HG02973 (cell line): ENCODE measurements around the gene ART3.
"Not testable (repeated sequence)": the region's sequence is repeated elsewhere in the genome, so short reads cannot be mapped to it uniquely, and the experiment has no call there.

Source experiments
- ATAC-seq: cut with Tn5 transposase; IDR thresholded peaks from one replicate; pipeline ENCODE4 v1.9.1; 2021; ENCODE audit warnings: moderate library complexity; ENCODE audit not compliant: unreplicated experiment

Gene ART3, protein sequence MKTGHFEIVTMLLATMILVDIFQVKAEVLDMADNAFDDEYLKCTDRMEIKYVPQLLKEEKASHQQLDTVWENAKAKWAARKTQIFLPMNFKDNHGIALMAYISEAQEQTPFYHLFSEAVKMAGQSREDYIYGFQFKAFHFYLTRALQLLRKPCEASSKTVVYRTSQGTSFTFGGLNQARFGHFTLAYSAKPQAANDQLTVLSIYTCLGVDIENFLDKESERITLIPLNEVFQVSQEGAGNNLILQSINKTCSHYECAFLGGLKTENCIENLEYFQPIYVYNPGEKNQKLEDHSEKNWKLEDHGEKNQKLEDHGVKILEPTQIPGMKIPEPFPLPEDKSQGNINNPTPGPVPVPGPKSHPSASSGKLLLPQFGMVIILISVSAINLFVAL

DNA sequence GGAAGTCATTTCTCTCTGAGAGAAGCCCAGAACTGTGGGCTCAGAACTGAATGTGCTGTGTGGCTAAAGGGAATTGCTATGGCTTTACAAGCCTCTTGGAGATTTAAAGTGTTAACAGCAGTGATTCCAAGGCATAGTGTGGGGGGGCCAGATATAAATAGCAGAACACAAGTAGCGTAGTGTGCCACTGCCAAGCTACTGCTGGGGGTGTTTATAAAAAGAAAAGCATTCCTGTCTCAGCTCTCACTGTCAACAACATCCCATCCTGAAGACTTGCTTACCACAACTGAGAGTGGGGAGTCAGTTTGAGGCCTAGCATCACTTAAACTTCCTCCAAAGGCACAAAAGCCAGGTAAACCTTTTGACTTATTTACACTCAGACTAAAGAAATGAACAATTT, at the start of gene ART3:
TSS of gene ART3 (plus strand) at position 242 of the 400 bp plus-strand sequence. CDS start 1,181 bp downstream, outside the sequence.
- ATAC-seq: no peak

DNA sequence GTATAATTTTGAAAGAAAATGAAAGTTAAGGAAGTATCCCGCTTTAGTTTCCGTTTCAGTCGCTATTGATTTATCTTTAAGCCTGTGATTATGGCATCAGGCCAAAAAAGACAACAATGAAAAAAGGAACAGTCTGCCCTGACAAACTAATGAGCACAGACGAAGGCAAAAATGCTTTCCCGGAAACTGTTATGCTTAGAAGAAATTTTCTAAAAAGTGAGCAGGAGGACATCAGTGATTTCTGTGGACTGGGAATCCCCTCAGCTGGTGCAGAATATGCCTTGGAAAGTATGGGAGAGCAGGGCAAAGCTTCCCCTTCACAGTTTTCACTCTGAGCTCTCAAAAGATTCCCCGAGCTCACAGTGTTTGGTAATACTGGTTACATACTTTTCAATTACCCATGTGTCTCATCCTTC, 46.2 kb upstream of the ART3 start:
- no peak for ATAC-seq

DNA sequence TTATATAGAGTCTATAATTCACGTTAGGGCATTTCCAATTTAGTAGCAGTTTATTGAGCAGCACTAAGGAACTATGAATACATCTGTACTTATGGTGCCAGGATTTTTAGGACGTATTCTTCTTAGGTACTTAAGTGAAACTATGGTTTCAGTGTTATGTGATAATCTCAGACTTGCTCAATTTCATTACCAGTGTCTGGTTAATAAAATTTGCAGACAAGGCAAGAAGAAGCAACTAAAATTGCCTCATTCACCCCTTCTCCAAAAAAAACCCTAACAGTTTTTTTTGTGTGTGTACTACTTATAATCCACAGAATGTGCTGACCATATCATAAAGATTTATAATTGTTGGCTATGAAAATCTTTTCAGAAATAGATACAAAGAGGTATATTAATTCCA, 45.2 kb upstream of the ART3 start:
- ATAC-seq: no peak

DNA sequence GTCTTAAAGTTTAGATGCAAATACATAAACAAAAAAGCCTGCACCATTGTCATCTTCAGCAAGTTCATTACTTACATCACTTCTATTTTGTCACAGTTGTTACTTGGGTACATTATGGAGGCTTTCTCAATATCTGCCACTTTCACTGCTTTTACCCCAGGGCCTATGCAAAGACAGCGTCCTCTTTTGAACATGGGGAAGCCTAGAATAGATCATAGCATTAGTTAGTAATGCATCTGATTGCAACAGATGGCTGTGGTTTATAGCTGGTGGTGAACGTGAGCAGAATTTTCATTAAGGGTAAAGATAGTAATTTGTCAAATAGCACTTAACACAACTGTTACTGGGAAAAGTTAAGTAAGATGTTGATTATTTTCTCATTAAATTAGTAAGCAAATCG, 39.4 kb upstream of the ART3 start:
- ATAC-seq: no peak

DNA sequence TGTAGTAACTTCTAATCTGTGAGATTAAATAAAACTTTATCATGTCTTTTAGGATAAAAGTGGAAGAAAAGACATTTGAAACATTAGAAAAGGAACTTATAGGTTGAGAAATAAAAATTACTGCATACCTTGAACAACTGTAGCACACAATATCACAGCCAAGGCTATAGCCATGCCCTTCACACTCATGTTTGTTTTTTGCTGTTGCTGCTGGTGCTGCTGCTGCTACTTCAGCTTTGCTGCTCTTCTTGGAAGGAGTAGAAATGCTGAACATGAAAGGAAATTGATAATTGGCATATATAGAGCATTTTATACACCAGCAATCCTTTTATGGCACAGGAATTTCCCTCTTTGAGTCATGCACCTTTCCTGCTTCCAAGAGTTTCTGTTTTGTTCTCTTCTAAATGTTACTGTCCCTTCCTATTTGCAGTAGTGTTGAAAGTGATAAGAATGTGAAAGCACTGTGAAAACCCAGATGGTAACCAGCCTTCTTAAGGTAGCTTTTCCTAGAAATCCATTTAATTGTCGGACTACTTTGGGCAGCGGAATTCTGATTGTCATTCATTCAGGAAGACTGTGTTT, 38.6 kb upstream of the ART3 start, which contains the start of gene CXCL11:
TSS of gene CXCL11 (minus strand) at position 272 of the 582 bp plus-strand sequence. CDS start at position 189, 83 bp downstream.
- ATAC-seq: no peak

DNA sequence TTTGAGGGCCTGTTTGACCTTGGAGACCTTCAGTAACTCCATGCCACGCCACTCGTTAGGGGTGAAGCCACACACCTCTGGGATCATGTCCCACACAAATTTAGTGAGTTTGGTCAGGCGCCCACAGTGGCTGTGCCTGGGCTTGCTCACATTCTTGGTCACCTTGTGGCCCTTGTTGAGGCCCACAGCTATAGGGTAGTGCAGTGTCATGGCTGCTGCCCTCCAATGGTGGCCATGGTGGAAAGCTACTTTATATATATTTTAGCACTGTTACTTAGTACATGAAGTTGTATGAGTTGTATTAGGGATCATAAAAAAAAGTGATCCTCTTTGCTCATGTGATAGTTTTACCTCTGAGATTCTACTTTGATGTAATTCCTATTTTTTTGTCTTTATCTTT, 37.7 kb upstream of the ART3 start:
- ATAC-seq: no peak

DNA sequence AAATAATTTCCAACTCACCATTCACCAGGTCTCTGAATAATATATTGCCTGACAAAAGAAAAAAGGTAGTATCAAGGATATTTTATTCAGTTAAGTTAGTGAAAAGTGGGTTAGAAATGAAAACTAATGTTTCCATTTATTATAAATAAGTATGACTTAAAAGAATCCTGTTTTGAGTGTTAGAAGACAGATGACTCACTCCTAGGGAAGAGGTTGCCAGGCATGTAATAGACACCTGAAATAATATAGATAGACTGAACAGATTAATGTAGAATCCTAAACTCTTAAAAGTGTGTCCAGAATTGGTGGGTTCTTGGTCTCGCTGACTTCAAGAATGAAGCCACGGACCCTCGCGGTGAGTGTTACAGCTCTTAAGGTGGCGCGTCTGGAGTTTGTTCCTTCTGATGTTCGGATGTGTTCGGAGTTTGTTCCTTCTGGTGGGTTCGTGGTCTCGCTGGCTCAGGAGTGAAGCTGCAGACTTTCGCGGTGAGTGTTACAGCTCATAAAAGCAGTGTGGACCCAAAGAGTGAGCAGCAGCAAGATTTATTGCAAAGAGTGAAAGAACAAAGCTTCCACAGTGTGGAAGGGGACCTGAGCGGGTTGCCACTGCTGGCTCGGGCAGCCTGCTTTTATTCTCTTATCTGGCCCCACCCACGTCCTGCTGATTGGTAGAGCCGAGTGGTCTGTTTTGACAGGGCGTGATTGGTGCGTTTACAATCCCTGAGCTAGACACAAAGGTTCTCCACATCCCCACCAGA, 32.1 kb upstream of the ART3 start:
- not testable (repeated sequence) for ATAC-seq

DNA sequence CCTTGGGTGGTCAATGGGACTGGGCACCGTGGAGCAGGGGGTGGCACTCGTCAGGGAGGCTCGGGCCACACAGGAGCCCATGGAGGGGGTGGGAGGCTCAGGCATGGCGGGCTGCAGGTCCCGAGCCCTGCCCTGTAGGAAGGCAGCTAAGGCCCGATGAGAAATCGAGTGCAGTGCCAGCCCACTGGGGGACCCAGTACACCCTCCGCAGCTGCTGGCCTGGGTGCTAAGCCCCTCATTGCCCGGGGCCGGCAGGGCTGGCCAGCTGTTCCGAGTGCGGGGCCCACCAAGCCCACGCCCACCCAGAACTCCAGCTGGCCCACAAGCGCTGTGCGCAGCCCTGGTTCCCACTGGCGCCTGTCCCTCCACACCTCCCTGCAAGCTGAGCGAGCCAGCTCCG, 31.2 kb upstream of the ART3 start:
- not testable (repeated sequence) for ATAC-seq

DNA sequence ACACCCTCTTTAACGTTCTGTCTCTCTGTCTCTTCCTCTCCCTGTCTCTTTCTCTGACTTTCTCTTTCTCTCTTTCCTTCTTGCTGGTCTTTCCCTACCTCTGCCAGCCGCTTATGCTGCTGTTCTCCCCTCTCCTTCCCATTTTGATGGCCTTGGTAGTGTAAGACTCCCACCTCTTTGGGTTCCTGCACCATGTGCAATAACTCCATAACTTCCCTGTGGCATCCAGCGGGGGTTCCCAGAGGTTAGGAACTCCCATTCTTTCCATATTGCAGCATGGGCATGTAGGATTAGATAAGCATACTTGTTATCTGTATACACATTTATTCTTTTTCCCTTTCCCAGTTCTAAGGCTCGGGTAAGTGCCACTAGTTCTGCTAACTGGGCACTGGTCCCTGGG, 29.8 kb upstream of the ART3 start:
- not testable (repeated sequence) for ATAC-seq

DNA sequence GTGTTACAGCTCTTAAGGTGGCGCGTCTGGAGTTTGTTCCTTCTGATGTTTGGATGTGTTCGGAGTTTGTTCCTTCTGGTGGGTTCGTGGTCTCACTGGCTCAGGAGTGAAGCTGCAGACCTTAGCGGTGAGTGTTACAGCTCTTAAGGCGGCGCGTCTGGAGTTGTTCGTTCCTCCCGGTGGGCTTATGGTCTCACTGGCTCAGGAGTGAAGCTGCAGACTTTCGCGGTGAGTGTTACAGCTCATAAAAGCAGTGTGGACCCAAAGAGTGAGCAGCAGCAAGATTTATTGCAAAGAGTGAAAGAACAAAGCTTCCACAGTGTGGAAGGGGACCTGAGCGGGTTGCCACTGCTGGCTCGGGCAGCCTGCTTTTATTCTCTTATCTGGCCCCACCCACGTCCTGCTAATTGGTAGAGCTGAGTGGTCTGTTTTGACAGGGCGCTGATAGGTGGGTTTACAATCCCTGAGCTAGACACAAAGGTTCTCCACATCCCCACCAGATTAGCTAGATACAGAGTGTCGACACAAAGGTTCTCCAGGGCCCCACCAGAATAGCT, 24.6 kb upstream of the ART3 start:
- ATAC-seq: not testable (repeated sequence)

DNA sequence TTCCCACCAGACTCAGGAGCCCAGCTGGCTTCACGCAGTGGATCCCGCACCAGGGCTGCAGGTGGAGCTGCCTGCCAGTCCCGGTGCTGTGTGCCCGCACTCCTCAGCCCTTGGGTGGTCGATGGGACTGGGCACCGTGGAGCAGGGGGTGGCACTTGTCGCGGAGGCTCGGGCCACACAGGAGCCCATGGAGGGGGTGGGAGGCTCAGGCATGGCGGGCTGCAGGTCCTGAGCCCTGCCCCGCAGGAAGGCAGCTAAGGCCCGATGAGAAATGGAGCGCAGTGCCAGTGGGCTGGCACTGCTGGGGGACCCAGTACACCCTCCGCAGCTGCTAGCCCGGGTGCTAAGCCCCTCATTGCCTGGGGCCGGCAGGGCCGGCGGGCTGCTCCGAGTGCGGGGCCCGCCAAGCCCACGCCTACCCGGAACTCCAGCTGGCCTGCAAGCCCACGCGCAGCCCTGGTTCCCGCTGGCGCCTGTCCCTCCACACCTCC, 23.9 kb upstream of the ART3 start:
- not testable (repeated sequence) for ATAC-seq

DNA sequence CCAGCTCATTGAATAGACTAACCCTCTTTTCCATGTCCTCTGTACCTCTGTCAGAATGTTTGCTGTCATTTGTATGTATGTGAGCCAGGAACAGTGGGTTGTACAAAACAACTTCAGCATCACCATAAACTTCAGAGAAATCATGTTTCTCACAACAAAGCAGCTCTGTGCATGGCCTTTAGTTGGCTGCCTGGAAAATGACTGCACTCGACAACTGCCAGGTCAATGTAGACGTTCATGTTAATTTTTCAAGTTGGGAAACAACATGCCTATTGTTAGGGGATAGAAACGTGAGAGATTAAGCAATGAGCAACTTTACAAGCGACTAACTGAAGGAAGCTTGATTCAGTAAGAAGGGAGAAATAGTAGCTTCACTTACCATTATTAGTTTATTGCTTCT, 20.8 kb upstream of the ART3 start:
- ATAC-seq: no peak

DNA sequence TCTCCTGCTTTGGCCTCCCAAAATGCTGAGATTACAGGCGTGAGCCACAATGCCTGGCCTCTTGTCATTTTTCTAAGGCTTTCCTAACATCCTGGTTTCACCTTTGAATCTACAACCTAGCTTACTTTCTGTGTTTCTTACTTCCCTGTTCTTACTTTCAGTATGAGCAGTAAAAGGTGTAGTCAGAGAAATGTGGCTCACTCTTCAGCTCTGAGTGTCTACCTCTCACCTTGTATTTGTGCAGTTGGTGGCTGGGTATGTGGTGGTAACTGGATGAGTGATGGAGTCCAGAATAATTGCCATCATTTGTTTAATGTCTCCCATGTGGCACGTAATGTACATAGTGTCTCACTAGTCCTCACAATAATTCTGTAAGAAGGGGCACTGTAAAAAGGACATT, 19.5 kb upstream of the ART3 start:
- ATAC-seq: peak; percentile 99

DNA sequence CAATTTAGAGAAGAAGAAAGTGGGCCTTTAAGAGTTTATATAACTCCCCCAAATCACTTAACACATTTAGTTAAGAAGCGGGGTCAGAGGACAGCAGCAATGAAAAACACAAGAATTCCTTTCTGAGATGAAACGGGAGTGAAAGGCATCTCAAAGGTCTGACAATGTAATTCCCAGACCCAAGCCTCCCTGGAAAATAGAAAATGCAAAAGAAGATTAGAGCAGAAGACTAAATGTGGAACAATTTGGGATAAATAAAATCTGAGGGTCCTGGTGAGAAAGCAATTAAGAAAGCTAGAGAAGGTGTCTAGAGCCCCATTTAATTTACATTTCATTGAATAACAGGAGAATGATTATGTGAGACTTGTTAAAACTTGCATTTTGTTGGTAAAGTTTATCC, 19.1 kb upstream of the ART3 start:
- ATAC-seq: no peak

DNA sequence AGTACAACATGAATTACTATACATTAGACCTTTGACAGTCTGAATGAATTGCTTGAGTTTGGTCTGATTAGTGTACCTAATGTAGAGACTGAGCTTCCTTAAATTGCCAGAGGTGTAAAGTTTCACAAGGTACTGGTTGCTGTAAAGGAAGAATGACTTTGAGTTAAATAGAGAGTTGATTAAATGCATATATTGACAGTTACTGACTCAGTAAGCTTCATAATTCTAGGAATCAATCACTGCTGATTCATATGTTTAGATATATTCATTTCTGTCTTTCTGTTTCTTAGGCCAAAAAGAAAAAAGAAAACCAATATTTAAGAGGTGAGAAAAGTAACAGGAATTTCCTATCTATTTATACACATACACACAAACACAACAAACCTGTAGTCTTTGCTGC, 16.2 kb upstream of the ART3 start:
- peak; percentile 48 for ATAC-seq

DNA sequence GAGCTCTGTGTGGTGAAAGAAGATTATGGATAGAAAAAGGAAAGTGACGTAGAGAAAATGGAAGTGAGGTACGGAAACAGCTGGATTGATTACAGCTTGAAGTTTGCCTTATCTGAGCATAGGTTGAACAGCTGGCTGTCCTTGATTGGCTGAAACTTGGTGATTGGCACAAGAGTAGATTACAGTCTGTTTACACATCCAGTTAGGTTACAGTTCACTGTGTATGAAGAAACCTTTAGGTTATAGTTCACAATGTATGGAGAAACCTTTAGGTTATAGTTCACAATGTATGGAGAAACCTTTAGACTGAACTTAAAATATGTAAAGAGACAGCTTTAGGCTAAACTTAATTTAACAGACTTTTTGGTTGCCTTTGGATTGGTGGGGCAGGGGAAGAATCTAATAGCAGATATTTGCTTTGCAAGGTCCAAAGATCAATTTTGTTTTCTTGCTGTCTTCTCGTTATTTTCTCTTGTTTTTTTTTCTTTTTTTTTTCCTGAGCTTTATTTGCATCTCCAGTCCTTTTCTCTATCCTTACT, 15.6 kb upstream of the ART3 start:
- no peak for ATAC-seq

DNA sequence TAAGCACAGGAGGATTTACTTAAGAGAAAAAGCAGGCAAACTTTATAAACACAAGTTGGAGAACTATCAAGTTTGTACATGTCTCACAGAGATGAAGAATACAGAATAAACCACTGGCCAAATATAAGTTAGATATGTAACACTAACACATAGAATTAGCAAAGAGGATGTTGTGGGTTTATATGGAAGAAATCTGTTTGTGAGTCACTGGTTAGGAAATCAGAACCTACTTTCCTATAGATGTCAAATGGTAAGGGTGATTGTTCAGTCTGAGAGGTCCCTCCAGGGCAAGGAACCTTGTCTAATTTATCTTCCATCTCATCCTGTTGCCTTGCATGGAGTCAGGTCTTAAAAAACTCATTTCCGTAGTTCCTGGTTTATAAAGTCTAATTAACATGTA, 14.8 kb upstream of the ART3 start:
- no peak for ATAC-seq

DNA sequence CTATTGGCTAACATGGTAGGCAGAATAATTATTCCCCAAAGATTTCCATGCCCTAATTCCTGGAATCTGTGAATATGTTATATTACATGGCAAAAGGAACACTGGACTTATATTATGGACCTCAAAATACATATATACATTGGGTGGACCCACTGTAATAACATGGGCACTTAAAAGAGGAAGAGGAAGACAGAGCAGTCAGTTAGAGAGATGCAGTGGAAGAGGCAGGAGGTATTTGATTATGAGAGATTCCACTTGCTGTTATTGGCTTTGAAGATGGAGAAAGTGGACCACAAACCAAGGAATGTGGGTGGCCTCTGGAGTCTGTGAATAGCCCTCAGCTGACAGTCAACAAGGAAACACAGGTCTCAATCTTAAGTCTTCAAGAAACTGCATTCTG, 14.0 kb upstream of the ART3 start:
- ATAC-seq: no peak

DNA sequence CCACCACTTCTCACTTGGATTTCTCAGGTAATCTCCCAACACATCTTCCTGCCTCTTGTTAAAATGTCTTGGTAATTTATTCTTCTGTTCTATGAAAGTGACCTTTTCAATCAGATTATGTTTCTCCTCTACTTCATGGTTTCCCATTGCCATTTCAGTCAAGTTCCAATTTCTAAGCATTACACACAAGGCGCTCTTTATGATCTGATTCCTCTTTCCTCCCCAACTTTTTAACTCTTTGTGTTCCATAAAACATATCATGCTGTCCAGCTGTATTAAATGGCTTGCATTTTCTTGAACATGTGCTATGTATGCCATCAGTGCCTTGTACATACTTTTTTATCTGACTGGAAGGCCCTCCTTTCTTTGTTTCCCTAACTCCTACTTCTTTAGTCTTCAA, 13.1 kb upstream of the ART3 start:
- ATAC-seq: no peak

DNA sequence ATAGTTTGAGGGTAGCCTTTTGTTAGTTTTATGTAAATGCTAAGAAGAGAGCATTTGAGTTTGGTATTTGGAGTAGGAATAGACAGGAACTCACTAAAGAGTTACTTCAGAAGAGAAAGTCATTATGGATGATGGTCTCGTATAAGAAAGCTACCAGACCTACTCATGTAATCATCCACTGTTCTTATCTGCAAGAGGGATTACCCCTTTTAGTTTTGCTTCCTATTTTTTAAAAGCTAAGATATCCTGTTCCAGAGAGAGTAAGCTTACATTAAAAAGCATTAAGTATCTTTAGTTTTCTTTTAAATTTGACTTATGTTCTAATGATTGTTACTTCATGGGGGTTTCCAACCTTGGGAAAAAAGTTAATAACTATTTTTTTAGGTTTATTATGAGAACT, 12.5 kb upstream of the ART3 start:
- no peak for ATAC-seq

DNA sequence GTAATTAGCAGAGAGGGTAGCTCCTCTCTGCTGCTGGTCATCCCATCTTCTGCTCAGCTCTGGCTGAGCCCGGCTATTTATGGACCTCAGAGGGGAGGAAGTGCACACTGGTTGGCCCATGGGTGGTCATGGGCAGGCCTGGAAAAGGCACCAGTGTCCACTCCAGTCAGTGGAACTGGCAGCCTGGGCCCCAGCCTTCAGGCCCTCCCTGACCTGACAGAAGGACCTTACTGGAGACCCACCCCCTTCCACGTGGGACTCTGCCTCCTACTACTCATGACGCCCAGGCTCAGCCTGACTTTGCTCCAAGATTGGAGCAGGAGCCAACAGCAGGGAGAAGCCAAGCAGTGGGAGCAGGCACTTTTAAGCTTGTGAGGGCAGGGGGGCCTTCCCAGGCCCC, 8.0 kb upstream of the ART3 start:
- no peak for ATAC-seq
